GM18867 (cell line): ENCODE data around the gene DDX27.
"Not testable (repeated sequence)": the region's sequence is repeated elsewhere in the genome, so short reads cannot be mapped to it uniquely, and the experiment has no call there.

ENCODE experiments used
- ATAC-seq: cut with Tn5 transposase; IDR thresholded peaks from one replicate; pipeline ENCODE4 v1.9.1; 2021; ENCODE audit warnings: mild to moderate bottlenecking, moderate library complexity; ENCODE audit not compliant: unreplicated experiment

DDX27 gene

DNA sequence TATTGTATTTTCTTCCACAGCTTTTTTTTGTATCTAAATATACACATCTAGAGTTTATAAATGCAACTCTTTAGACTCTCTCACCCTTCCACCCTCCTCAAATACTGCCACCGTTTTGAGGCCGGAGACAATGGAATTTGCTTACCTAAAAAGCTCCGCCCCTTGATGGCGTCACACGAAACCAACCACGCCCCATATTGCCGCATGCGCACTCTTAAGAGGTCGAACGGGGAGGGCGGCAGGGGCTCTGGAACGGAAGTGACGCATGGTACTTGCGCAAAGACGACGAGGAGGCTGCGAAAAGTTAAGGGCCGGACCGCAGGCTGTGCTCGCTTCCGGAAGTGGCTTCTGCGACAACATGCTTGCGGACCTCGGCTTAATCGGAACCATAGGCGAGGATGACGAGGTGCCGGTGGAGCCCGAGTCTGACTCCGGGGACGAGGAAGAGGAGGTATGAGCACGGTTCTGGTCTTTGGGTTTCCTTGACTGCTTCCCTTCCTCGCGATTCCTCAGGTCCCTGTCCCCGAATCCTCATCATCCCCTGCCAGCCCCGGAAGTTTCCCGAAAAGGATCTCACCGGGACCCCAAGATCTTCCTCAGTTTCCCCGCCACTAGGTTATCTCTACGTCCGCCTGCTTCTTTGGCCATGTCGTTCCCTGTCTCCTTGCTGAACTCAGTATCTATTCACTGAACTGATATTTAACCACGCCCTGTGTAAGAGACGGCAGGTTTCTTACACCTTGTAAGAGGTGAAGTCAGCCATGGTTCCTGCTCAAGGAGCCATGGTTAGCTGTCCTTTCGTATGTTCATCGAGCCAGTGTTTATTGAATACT, at the start of gene DDX27:
Gene DDX27 (plus strand): TSS at position 326 of the 833 bp plus-strand sequence. CDS start 33 bp downstream, at position 359.
- peak; percentile 89 for ATAC-seq

DNA sequence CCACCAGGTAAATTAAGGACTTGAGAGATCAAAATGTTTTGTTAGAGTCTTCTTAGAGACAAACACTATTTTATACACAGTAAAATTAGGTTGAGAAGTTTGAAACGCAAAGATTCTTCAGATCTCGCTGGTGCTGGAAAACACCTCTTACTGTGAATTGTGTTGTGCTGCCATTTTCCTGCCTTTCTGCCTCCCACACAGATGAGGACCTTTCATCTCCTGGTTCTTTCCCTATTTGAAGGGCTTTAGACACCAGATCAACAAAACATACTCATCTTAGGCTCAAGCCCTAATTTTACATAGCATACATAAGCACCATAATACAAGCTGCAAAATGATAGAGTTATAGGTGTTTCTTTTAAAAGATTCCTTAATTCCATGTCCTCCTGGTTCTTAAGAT, 49.7 kb upstream of the DDX27 start:
- no peak for ATAC-seq

GRCh38 chr20:49170714-49171113, 48.5 kb upstream of the DDX27 start:
- no peak for ATAC-seq

- no peak for ATAC-seq
Measured at GRCh38 chr20:49171909-49172308, 47.3 kb upstream of the DDX27 start.

DNA sequence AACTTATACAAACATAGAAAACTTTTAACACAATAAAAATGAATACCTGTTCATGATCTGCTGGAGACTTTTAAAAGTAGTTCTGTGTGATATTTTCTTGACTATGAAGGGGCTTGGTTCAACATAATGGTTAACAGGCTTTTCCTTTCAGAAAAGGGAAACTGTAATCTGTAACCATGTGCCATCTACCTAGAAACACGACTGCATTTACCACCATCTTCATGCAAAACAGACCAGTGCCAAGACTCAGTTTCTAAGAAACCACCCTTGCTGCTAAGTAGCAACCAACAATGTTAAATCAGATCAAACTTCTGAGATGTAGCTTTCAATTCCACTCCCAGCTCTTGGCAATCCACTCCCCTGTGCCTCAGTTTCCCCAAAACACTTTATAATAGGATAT, 46.8 kb upstream of the DDX27 start:
- no peak for ATAC-seq

- ATAC-seq = no peak
Measured at GRCh38 chr20:49174183-49174582, 45.0 kb upstream of the DDX27 start.

DNA sequence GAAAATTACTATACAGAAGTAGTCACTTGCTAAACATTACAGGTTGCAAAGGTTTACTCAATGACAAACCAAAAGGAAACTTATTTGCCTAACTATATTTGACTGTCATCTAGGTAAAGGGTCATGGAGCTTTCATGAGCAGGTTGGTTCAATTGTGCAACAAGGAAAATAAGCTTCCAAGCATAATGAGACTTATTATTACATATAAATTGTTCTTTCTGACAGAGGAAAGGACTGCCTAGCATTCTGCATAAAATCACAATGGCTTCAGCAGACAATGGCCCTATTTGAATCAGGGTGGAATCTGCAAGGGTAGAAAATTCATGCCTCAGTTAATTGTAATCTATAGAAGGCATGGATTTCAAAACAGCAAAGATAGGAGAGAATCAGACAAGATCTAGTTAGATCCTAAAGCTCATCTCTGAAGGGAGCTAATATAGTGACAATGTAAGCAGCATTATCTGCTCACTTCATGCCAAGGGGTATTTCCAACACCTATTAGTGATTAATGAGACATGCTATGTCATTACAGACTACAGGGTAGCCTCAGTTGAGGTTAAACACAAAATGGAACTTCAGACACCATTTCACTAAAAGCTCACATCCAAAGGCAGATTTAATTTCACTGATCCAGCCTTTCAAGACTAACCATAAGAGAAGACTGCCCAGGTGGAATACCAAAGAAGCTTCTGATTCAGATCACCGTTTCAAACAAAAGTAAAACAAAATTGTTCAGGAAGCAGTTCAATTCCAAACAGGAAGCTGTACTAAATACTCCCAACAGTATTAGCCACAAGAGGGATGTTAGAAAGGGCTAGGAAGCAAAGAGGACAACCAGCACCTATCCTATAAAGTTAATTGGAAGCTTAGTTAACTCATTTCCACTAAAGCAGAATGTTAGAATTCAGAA, 39.6 kb upstream of the DDX27 start:
- peak; percentile 61 for ATAC-seq

DNA sequence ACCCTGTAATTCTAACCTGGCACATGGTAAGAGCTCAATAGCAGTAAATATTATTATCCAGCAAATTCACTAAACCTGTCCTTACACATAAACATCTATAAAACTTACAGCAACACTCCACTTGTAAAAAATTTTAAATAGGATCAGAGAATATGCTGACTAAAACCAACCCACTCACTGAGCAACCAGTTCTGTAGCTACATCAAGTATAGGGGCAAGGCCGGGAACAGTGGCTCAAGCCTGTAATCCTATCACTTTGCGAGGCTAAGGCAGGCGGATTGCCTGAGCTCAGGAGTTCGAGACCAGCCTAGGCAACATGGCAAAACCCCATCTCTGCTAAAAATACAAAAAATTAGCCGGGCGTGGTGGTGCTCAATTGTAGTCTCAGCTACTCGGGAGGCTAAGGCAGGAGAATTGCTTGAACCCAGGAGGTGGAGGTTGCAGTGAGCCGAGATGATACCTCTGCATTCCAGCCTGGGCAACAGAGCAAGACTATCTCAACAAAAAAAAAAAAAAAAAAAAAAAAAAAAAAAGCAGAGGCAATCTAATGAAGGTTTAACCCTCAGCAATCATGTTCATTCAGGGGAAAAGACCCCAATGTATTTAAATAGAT, 37.8 kb upstream of the DDX27 start:
- ATAC-seq = no peak

GRCh38 chr20:49183444-49183843, 35.8 kb upstream of the DDX27 start:
- no peak for ATAC-seq

GRCh38 chr20:49184084-49184501, 35.1 kb upstream of the DDX27 start:
- ATAC-seq = not testable (repeated sequence)

DNA sequence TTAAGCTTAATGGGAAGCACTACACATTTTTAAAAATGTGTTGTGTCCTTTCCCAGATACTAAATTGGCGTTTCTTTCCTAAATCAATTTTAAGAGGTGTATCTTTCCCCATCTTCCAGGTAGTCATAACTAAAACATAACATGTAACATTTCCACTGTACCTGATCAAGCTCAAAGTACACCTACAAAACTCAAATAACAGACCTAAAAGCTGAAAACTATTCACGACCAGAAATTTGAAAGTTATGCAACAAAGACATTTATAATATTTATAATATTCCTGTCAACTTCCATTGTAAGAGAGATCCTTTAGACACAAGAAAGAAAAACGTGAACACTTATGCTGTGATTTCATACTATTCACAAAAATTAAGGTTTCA, 34.5 kb upstream of the DDX27 start:
- ATAC-seq = no peak

DNA sequence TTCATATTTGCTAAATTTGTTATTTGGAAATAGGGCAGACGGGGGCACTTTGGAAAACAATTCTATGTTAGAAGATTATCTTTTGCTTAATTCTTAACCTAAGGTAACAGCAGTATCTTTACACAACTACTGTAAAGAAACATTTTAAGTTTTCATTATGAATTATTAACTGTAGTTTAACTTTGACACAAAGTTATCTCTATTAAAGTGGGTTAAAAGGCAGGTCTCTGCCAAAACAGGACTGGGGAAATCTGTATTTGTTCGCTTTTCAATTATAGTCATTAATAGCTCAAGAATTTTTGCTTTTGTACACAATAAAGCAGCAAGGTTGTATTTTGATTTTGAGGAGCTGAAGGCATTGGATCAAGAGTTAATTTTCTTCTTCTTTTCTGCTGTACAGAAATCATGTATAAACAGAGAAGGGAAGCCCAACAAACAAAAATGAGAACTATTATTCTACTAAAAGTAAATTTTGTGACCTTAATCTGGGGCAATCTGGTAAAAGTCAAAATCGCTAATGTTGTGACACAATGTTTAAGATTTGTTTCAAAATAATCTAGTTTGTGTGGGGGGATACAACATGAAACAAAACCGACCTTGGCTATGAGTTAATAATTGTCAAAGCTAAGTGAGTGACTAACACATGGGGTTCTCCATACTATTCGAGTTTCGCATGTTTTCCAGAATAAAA, 34.0 kb upstream of the DDX27 start:
- no peak for ATAC-seq

- ATAC-seq = no peak
Measured at GRCh38 chr20:49186535-49187329, 32.5 kb upstream of the DDX27 start.

DNA sequence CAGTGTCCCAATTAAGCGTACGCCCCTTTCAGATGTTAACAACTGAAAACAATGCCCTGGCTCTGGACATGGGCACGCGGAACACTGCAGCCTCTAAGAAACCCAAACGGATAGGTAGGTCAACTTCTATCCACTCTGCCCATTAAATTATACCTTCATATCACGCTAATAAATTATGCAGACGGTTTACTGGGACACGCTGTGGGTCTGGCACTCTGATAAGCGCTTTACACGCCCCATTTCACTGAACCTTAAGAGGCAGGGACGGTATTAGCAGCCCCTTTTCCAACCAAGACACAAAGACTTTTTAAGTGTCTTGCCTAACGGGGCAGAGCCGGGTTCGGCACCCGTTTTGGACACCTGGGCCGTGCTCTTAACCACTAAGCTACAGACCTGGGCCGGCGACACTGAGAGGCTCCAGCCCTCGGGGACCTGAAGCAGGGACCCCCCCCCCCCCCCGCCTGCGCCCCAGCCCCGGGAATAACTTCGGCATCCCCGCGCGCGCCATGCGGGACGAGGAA, 31.8 kb upstream of the DDX27 start:
- ATAC-seq = no peak

DNA sequence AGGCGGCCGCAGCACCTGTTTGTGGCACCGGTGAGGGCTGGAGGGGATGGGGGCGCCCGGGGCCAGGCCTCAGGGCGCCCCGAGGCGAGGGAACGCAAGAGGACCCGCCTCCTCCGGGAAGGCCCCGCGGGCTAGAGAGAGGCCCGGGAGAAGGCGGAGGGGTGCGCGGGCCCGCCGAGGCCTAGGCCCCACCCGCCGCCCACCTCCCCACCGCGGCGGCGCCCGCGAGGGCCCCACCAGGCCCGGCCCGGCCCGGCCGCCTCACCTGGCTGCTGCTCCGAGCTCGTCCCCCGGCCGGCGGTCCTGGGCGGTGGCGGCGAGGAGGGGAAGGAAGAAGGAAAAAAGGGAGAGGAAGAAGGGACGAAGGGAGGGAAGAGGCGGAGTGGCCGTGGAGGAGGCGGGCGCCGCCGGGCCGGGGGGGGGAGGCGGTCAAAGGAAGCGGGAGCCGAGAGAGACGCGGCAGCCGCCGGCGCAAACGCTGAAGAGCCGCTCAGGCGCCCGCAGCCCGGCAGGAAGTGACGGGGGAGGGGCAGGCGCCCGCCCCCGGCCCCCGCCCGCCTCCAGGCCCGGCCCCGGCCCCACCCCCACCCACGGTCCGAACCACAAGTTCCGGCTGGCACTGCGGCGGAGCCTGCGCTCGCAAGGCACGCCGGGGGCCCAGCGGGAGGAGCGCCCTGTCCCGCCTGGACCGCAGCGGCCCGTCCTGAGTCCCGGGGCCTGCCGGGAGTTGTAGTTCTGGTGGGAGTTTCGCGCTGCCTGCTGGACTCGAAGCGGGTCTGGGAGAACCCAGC, 31.2 kb upstream of the DDX27 start, which contains the start of gene STAU1:
Gene STAU1 (minus strand): TSS at position 484 of the 791 bp plus-strand sequence. CDS start 22,133 bp downstream, outside the sequence.
- ATAC-seq = peak; percentile 90

- not testable (repeated sequence) for ATAC-seq
Measured at GRCh38 chr20:49192944-49193518, 26.2 kb upstream of the DDX27 start.

GRCh38 chr20:49199729-49200293, 19.4 kb upstream of the DDX27 start:
- no peak for ATAC-seq

DNA sequence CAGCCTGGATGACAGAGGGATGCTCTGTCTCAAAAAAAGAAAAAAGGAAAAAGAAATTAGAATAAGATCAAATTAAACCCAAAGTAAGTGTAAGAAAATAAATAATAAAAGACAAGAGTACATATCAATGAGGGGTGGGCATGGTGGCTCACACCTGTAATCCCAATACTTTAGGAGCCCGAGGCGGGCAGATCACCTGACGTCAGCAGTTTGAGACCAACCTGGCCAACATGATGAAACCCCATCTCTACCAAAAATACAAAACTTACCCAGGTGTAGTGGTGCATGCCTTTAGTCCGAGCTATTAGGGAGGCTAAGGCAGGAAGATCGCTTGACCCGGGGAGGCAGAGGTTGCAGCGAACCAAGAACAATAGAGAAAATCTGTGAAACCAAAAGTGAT, 16.2 kb upstream of the DDX27 start:
- no peak for ATAC-seq
